Memory B cell (primary cell): ENCODE measurements around the gene PRKAG2.
A peak's percentile ranks its signal among the peaks of the same experiment; 100 is the strongest.

Experiments
- ATAC-seq: fragments of 150-1000 bp; cut with Tn5 transposase; 2 replicates; pipeline ENCODE4 v1.10.0; 2021; ENCODE audit warnings: low read depth, mild to moderate bottlenecking, moderate library complexity
- DNase-seq, 2 donors: peaks; one replicate each; pipeline ENCODE4 v3.0.0; 2022; ENCODE audit warnings: low spot score in 2 of 2
- H3K27ac Mint-ChIP-seq: one replicate; pipeline ENCODE4 v1.8.0; 2022; ENCODE audit warnings: mild to moderate bottlenecking, moderate library complexity, mixed read lengths
- H3K27me3 Mint-ChIP-seq: one replicate; pipeline ENCODE4 v1.8.0; 2022; ENCODE audit warnings: mixed read lengths
- H3K36me3 Mint-ChIP-seq: one replicate; pipeline ENCODE4 v1.8.0; 2022; ENCODE audit warnings: mild to moderate bottlenecking, mixed read lengths
- H3K4me1 Mint-ChIP-seq: one replicate; pipeline ENCODE4 v1.8.0; 2022; ENCODE audit warnings: mixed read lengths
- H3K4me3 Mint-ChIP-seq: one replicate; pipeline ENCODE4 v1.8.0; 2022; ENCODE audit warnings: mild to moderate bottlenecking, moderate library complexity, mixed read lengths
- H3K9me3 Mint-ChIP-seq: one replicate; pipeline ENCODE4 v1.8.0; 2022; ENCODE audit warnings: mixed read lengths

Gene PRKAG2

GRCh38 chr7:151776876-151777494, 99.9 kb downstream of the PRKAG2 start:
- Mint-ChIP-seq H3K27ac (no peak overlapping the region), H3K4me1 (peaks cover 7% of the 10 kb centered on the region), H3K36me3 (peaks cover 29% of the 10 kb centered on the region), H3K9me3 (no peaks in the 10 kb centered on the region), H3K4me3 (no peak overlapping the region), H3K27me3 (no peaks in the 10 kb centered on the region)
- DNase-seq: no peak
- ATAC-seq: no peak

- no peak for DNase-seq
- H3K4me3 Mint-ChIP-seq: no peak overlapping the region
- H3K27ac Mint-ChIP-seq: no peak overlapping the region
- peaks cover 9% of the 10 kb centered on the region for H3K4me1 Mint-ChIP-seq
- peaks cover 31% of the 10 kb centered on the region for H3K36me3 Mint-ChIP-seq
- no peaks in the 10 kb centered on the region for H3K9me3 Mint-ChIP-seq
- H3K27me3 Mint-ChIP-seq: no peaks in the 10 kb centered on the region
- no peak for ATAC-seq
Measured at GRCh38 chr7:151776446-151776845, 100.5 kb downstream of the PRKAG2 start.

- Mint-ChIP-seq H3K9me3 (no peaks in the 10 kb centered on the region), H3K4me1 (peaks cover 9% of the 10 kb centered on the region), H3K4me3 (no peak overlapping the region), H3K27ac (no peak overlapping the region), H3K36me3 (peaks cover 29% of the 10 kb centered on the region), H3K27me3 (no peaks in the 10 kb centered on the region)
- no peak for DNase-seq
- ATAC-seq: no peak
Measured at GRCh38 chr7:151775547-151776443, 101.1 kb downstream of the PRKAG2 start.

GRCh38 chr7:151774951-151775350, 102.0 kb downstream of the PRKAG2 start:
- Mint-ChIP-seq H3K27ac (no peak overlapping the region), H3K4me3 (no peak overlapping the region), H3K36me3 (peaks cover 25% of the 10 kb centered on the region), H3K9me3 (no peaks in the 10 kb centered on the region), H3K4me1 (peaks cover 12% of the 10 kb centered on the region), H3K27me3 (no peaks in the 10 kb centered on the region)
- DNase-seq: no peak
- no peak for ATAC-seq

- H3K27ac Mint-ChIP-seq: no peak overlapping the region
- DNase-seq: no peak
- peaks cover 21% of the 10 kb centered on the region for H3K36me3 Mint-ChIP-seq
- ATAC-seq: no peak
- no peak overlapping the region for H3K4me3 Mint-ChIP-seq
- H3K27me3 Mint-ChIP-seq: no peaks in the 10 kb centered on the region
- H3K9me3 Mint-ChIP-seq: no peaks in the 10 kb centered on the region
- H3K4me1 Mint-ChIP-seq: peaks cover 10% of the 10 kb centered on the region
Measured at GRCh38 chr7:151773797-151774196, 103.1 kb downstream of the PRKAG2 start.

- H3K36me3 Mint-ChIP-seq: peaks cover 28% of the 10 kb centered on the region
- DNase-seq (no peak), ATAC-seq (no peak)
- no peaks in the 10 kb centered on the region for H3K27me3 Mint-ChIP-seq
- H3K4me1 Mint-ChIP-seq: peaks cover 12% of the 10 kb centered on the region
- H3K9me3 Mint-ChIP-seq: no peaks in the 10 kb centered on the region
- no peak overlapping the region for H3K27ac Mint-ChIP-seq
- H3K4me3 Mint-ChIP-seq: no peak overlapping the region
Measured at GRCh38 chr7:151770232-151770631, 106.7 kb downstream of the PRKAG2 start.

- H3K4me1 Mint-ChIP-seq: peaks cover 12% of the 10 kb centered on the region
- H3K27me3 Mint-ChIP-seq: no peaks in the 10 kb centered on the region
- H3K27ac Mint-ChIP-seq: peak overlapping the region; percentile 9
- peaks cover 34% of the 10 kb centered on the region for H3K36me3 Mint-ChIP-seq
- no peak overlapping the region for H3K4me3 Mint-ChIP-seq
- no peaks in the 10 kb centered on the region for H3K9me3 Mint-ChIP-seq
- ATAC-seq (peak; percentile 70), DNase-seq (no peak)
Measured at GRCh38 chr7:151769188-151769821, 107.6 kb downstream of the PRKAG2 start.

- no peak for DNase-seq
- Mint-ChIP-seq H3K27me3 (no peaks in the 10 kb centered on the region), H3K9me3 (no peaks in the 10 kb centered on the region), H3K27ac (peak overlapping the region; percentile 9), H3K4me3 (no peak overlapping the region), H3K36me3 (peaks cover 36% of the 10 kb centered on the region), H3K4me1 (peaks cover 12% of the 10 kb centered on the region)
- no peak for ATAC-seq
Measured at GRCh38 chr7:151768805-151769187, 108.1 kb downstream of the PRKAG2 start.

- ATAC-seq (peak; percentile 53), DNase-seq (no peak)
- H3K36me3 Mint-ChIP-seq: peaks cover 34% of the 10 kb centered on the region
- peaks cover 12% of the 10 kb centered on the region for H3K4me1 Mint-ChIP-seq
- H3K27ac Mint-ChIP-seq: peak overlapping the region; percentile 38
- no peak overlapping the region for H3K4me3 Mint-ChIP-seq
- no peaks in the 10 kb centered on the region for H3K27me3 Mint-ChIP-seq
- H3K9me3 Mint-ChIP-seq: no peaks in the 10 kb centered on the region
Measured at GRCh38 chr7:151767557-151767956, 109.4 kb downstream of the PRKAG2 start.

GRCh38 chr7:151764056-151764920, 112.6 kb downstream of the PRKAG2 start:
- ATAC-seq: no peak
- Mint-ChIP-seq H3K4me3 (no peak overlapping the region), H3K27me3 (no peaks in the 10 kb centered on the region), H3K36me3 (peaks cover 27% of the 10 kb centered on the region), H3K9me3 (no peaks in the 10 kb centered on the region), H3K27ac (no peak overlapping the region), H3K4me1 (peaks cover 14% of the 10 kb centered on the region)
- DNase-seq: no peak

- H3K27me3 Mint-ChIP-seq: no peaks in the 10 kb centered on the region
Measured at GRCh38 chr7:151763420-151763984, 113.4 kb downstream of the PRKAG2 start.

GRCh38 chr7:151762583-151763245, 114.2 kb downstream of the PRKAG2 start:
- no peaks in the 10 kb centered on the region for H3K9me3 Mint-ChIP-seq
- no peak overlapping the region for H3K27ac Mint-ChIP-seq

More at GRCh38 chr7:151763420-151763984, 113.4 kb downstream of the PRKAG2 start:
- Mint-ChIP-seq H3K9me3 (no peaks in the 10 kb centered on the region), H3K4me1 (peaks cover 11% of the 10 kb centered on the region), H3K36me3 (peaks cover 25% of the 10 kb centered on the region), H3K27ac (no peak overlapping the region), H3K4me3 (no peak overlapping the region)
- ATAC-seq (no peak), DNase-seq (no peak)

GRCh38 chr7:151761957-151762356, 115.0 kb downstream of the PRKAG2 start:
- Mint-ChIP-seq H3K27me3 (no peaks in the 10 kb centered on the region), H3K9me3 (no peaks in the 10 kb centered on the region), H3K27ac (no peak overlapping the region), H3K36me3 (peaks cover 25% of the 10 kb centered on the region), H3K4me1 (peaks cover 11% of the 10 kb centered on the region), H3K4me3 (no peak overlapping the region)
- ATAC-seq: no peak
- DNase-seq: no peak

More at GRCh38 chr7:151762583-151763245, 114.2 kb downstream of the PRKAG2 start:
- Mint-ChIP-seq H3K36me3 (peaks cover 25% of the 10 kb centered on the region), H3K4me1 (peaks cover 11% of the 10 kb centered on the region), H3K27me3 (no peaks in the 10 kb centered on the region), H3K4me3 (no peak overlapping the region)
- DNase-seq (no peak), ATAC-seq (no peak)
